H1 (cell line): Measurements from ENCODE around the gene CHP2. TPM values are rescaled to one million over a fixed set of nuclear protein-coding genes. Genes with fewer than 3 reads are reported as not detected.

Source experiments
- CTCF ChIA-PET: fragments of 300-600 bp; sonication (Branson Sonifier 250); formaldehyde crosslinking; loops from one replicate; lab custom pipeline; 2021; ENCODE audit not compliant: partially characterized antibody; lab: Charles Lee
- POLR2A ChIA-PET: fragments of 300-600 bp; sonication (Branson Sonifier 250); formaldehyde crosslinking; loops from one replicate; lab custom pipeline; 2021; ENCODE audit warnings: inconsistent platforms; ENCODE audit not compliant: partially characterized antibody; lab: Charles Lee
- DNase-seq, 2 experiments: peaks; one replicate each; pipeline versions ENCODE4 v3.0.0 to v3.0.0-alpha.2; 2010 to 2022; ENCODE audit warnings: low spot score in 2 of 2, low read depth in 1 of 2, mixed read lengths in 1 of 2
- FAIRE-seq: peaks from 2 replicates; lab custom pipeline; 2011; peaks lifted over from hg19 to GRCh38; lab: Jason Lieb, UNC
- H2AFZ ChIP-seq: 2 replicates; pipeline ENCODE4 v1.8.1; 2012; ENCODE audit warnings: low read length, inconsistent platforms
- H2AK5ac ChIP-seq: 2 replicates; pipeline ENCODE4 v1.6.1; 2013; ENCODE audit warnings: low read depth, low read length
- H2BK120ac ChIP-seq: replicated peaks from 2 replicates; pipeline ENCODE3; 2013; ENCODE audit warnings: low read depth, low read length, inconsistent platforms
- H2BK12ac ChIP-seq: 2 replicates; pipeline ENCODE4 v1.6.1; 2013; ENCODE audit warnings: low read depth, low read length
- H2BK15ac ChIP-seq: 2 replicates; pipeline ENCODE4 v1.6.1; 2013; ENCODE audit warnings: low read length
- H2BK20ac ChIP-seq: 2 replicates; pipeline ENCODE4 v1.6.1; 2013; ENCODE audit warnings: low read length
- H2BK5ac ChIP-seq: 2 replicates; pipeline ENCODE4 v1.6.1; 2013; ENCODE audit warnings: low read depth, low read length
- H3K14ac ChIP-seq: 2 replicates; pipeline ENCODE4 v1.6.1; 2013; ENCODE audit warnings: inconsistent platforms; ENCODE audit not compliant: insufficient read length
- H3K18ac ChIP-seq: 2 replicates; pipeline ENCODE4 v1.6.1; 2013; ENCODE audit warnings: low read length; ENCODE audit errors: extremely low read depth
- H3K23ac ChIP-seq: 2 replicates; pipeline ENCODE4 v1.6.1; 2013; ENCODE audit warnings: inconsistent platforms; ENCODE audit not compliant: insufficient read length
- H3K23me2 ChIP-seq: 2 replicates; pipeline ENCODE4 v1.6.1; 2013; ENCODE audit warnings: low read depth, low read length
- H3K27ac ChIP-seq: 2 replicates; pipeline ENCODE4 v1.6.1; 2011; ENCODE audit warnings: low read depth, low read length, inconsistent platforms
- H3K27me3 ChIP-seq, 4 experiments: replicated peaks in 1 of 4; 1 replicate in 1 of 4; 2 replicates in 3 of 4; pipeline versions ENCODE4 v1.6.1 to v1.8.1; 2011 to 2013; ENCODE audit warnings: low read length in 3 of 4, mild to moderate bottlenecking in 3 of 4, inconsistent platforms in 2 of 4, mixed read lengths in 2 of 4, moderate library complexity in 1 of 4; ENCODE audit not compliant: control insufficient read depth in 3 of 4, insufficient read depth in 3 of 4; ENCODE audit errors: extremely low read depth in 1 of 4
- H3K36me3 ChIP-seq, 4 experiments: 2 replicates each; pipeline versions ENCODE4 v1.6.1 to v1.8.1; 2011 to 2013; ENCODE audit warnings: mild to moderate bottlenecking in 4 of 4, low read length in 3 of 4, moderate library complexity in 2 of 4, control low read depth in 1 of 4, inconsistent platforms in 1 of 4; ENCODE audit not compliant: insufficient read depth in 4 of 4, control insufficient read depth in 2 of 4
- H3K4ac ChIP-seq: replicated peaks from 2 replicates; pipeline ENCODE3; 2013; ENCODE audit warnings: low read length, low read depth, mixed read lengths, inconsistent platforms; ENCODE audit not compliant: insufficient read length
- H3K4me1 ChIP-seq, 4 experiments: replicated peaks in 1 of 4; 1 replicate in 1 of 4; 2 replicates in 3 of 4; pipeline versions ENCODE4 v1.6.1 to v1.8.1; 2011 to 2013; ENCODE audit warnings: low read length in 3 of 4, inconsistent platforms in 2 of 4, mixed read lengths in 1 of 4; ENCODE audit not compliant: insufficient read depth in 4 of 4, control insufficient read depth in 3 of 4
- H3K4me2 ChIP-seq, 2 experiments: 2 replicates each; pipeline versions ENCODE4 v1.6.1 to v1.8.1; 2011 to 2013; ENCODE audit warnings: low read depth in 2 of 2, low read length in 2 of 2, control low read depth in 1 of 2, inconsistent platforms in 1 of 2, mild to moderate bottlenecking in 1 of 2; ENCODE audit not compliant: insufficient read depth in 1 of 2
- H3K4me3 ChIP-seq, 4 experiments: fragments of 200-600, 300-600 bp in 1 of 4; sonication (generic), shearing (Covaris generic), sonication (Bioruptor Twin) in 1 of 4; 2 replicates each; pipeline versions ENCODE4 v1.5.1 to v1.8.1; 2011 to 2016; ENCODE audit warnings: low read length in 4 of 4, low read depth in 3 of 4, control low read depth in 2 of 4, inconsistent platforms in 2 of 4, mild to moderate bottlenecking in 2 of 4, mixed read lengths in 1 of 4, moderate library complexity in 1 of 4; ENCODE audit not compliant: insufficient read depth in 2 of 4; ENCODE audit errors: extremely low read depth in 1 of 4
- H3K56ac ChIP-seq: replicated peaks from 2 replicates; pipeline ENCODE3; 2013; ENCODE audit warnings: low read depth, mild to moderate bottlenecking, mixed read lengths, low read length, inconsistent platforms; ENCODE audit not compliant: insufficient read length
- H3K79me1 ChIP-seq: 2 replicates; pipeline ENCODE4 v1.6.1; 2013; ENCODE audit warnings: low read depth, low read length, control low read depth
- H3K79me2 ChIP-seq, 2 experiments: 2 replicates each; pipeline versions ENCODE4 v1.6.1 to v1.8.1; 2012 to 2013; ENCODE audit warnings: low read length in 2 of 2, mild to moderate bottlenecking in 2 of 2, inconsistent platforms in 1 of 2; ENCODE audit not compliant: insufficient read depth in 2 of 2, control insufficient read depth in 1 of 2
- H3K9ac ChIP-seq, 4 experiments: replicated peaks in 1 of 4; 1 replicate in 1 of 4; 2 replicates in 3 of 4; pipeline versions ENCODE4 v1.6.1 to v1.8.1; 2011 to 2013; ENCODE audit warnings: low read depth in 3 of 4, low read length in 3 of 4, control low read depth in 2 of 4, mild to moderate bottlenecking in 2 of 4, moderate library complexity in 2 of 4, inconsistent platforms in 1 of 4; ENCODE audit errors: extremely low read depth in 1 of 4
- H3K9me3 ChIP-seq, 2 experiments: 2 replicates each; pipeline versions ENCODE4 v1.6.1 to v1.8.1; 2012 to 2013; ENCODE audit warnings: mild to moderate bottlenecking in 2 of 2, moderate library complexity in 2 of 2, control low read depth in 1 of 2, inconsistent platforms in 1 of 2, low read depth in 1 of 2, low read length in 1 of 2, mixed read lengths in 1 of 2; ENCODE audit not compliant: insufficient read depth in 2 of 2
- H4K20me1 ChIP-seq, 2 experiments: replicated peaks in 1 of 2; 2 replicates each; pipeline versions ENCODE3 to v1.8.1; 2011 to 2013; ENCODE audit warnings: inconsistent platforms in 2 of 2, low read length in 2 of 2, mild to moderate bottlenecking in 1 of 2; ENCODE audit not compliant: insufficient read depth in 2 of 2, control insufficient read depth in 1 of 2
- H4K5ac ChIP-seq: 2 replicates; pipeline ENCODE4 v1.6.1; 2013; ENCODE audit warnings: low read length, low read depth, mixed read lengths, inconsistent platforms; ENCODE audit not compliant: insufficient read length
- H4K8ac ChIP-seq: 2 replicates; pipeline ENCODE4 v1.8.0; 2013; ENCODE audit warnings: mild to moderate bottlenecking, moderate library complexity, low read length, inconsistent platforms; ENCODE audit not compliant: insufficient read depth; ENCODE audit errors: extremely low read depth
- H4K91ac ChIP-seq: replicated peaks from 2 replicates; pipeline ENCODE3; 2013; ENCODE audit warnings: low read length, mixed read lengths, inconsistent platforms; ENCODE audit not compliant: insufficient read length
- CEBPB ChIP-seq: IDR thresholded peaks from 2 replicates; pipeline ENCODE4 v1.6.1; 2012; ENCODE audit warnings: low read depth, low read length
- JUN ChIP-seq: IDR thresholded peaks from 2 replicates; pipeline ENCODE4 v1.6.1; 2011; ENCODE audit warnings: low read depth, mild to moderate bottlenecking, improper control_type of control experiment, low read length
- WGBS, 2 experiments: shearing (Covaris generic) in 1 of 2; methylation state at CpG; one replicate each; pipeline versions ENCODE4 v1.1.6 to v1.1.7; 2013 to 2015; ENCODE audit warnings: low lambda C conversion rate in 2 of 2, mixed read lengths in 2 of 2, inconsistent platforms in 1 of 2, low coverage in 1 of 2, missing lambda C conversion rate in 1 of 2; ENCODE audit not compliant: insufficient replicate concordance in 2 of 2, insufficient coverage in 1 of 2, insufficient read length in 1 of 2; ENCODE audit errors: extremely low coverage in 1 of 2, missing lambda C conversion rate in 1 of 2; 5-methylcytosine and 5-hydroxymethylcytosine counted together
- polyA plus RNA-seq, 7 experiments: library from polyadenylated mRNA; depleted of rRNA in 3 of 7; stranded (reverse) in 5 of 7; unstranded in 2 of 7; fragments of >200 nt in 5 of 7; fragments of 200-250 nt in 2 of 7; gene quantifications; 1 replicate in 5 of 7; 2 replicates in 1 of 7; 4 replicates in 1 of 7; pipeline versions ENCODE4 v1.2.1 to v1.2.3, GENCODE V29; 2011 to 2013; ENCODE audit warnings: missing spikeins in 2 of 7, mixed read lengths in 2 of 7
- total RNA-seq: library from RNA; stranded (reverse); fragmentation: NEBNext Ultra II Directional; extraction: Animal tissue kit (Norgen Biotek cat#: 25700); gene quantifications from 2 replicates; pipeline ENCODE4 v1.2.1, GENCODE V29; 2021

The CHP2 gene
- total and polyA plus RNA-seq, 2 of the 8 experiments (the other 6 are each of a cell fraction or from before 2014, with no cell fraction given): 1.3 to 1.6 TPM

- Histone ChIP-seq H2AFZ (0 out of 2 replicates have a peak overlapping the region, but pooled peaks have one; percentile 6), H2BK120ac (peak overlapping the region; percentile 89), H4K8ac (no peak overlapping the region; the same call in 1 of the 2 replicates), H3K23me2 (no peaks in the 10 kb centered on the region), H2BK5ac (peak overlapping the region; percentile 98; the same call in 1 of the 2 replicates), H3K9ac (no peak overlapping the region), H3K36me3 (no peaks in the 10 kb centered on the region), H2BK12ac (peak overlapping the region; percentile 97), H4K5ac (peak overlapping the region; percentile 63), H4K91ac (peak overlapping the region; percentile 78), H3K79me1 (no peaks in the 10 kb centered on the region), H3K27me3 (no peaks in the 10 kb centered on the region), H3K27ac (no peak overlapping the region), H3K4me2 (no peak overlapping the region; a peak in 1 of 4 replicates), H3K9me3 (no peaks in the 10 kb centered on the region), H3K4me1 (peaks cover 3 to 30% (median 13%) of the 10 kb centered on the region in 4 experiments; a peak in 5 of 7 replicates), H3K56ac (no peak overlapping the region), H2BK20ac (peak overlapping the region; percentile 53), H2BK15ac (peak overlapping the region; percentile 33; the same call in 1 of the 2 replicates)
- FAIRE-seq: no peak
- ChIA-PET POLR2A (interaction anchor here (1.4 to 1.8 kb wide), 3 partner anchors 11 to 76 kb away, joined by 3 to 6 read pairs (median 5); no protein-coding TSS in a partner anchor), CTCF (interaction anchor here (1.2 to 1.6 kb wide), 4 partner anchors 9 to 18 kb away, joined by 3 to 6 read pairs (median 5); no protein-coding TSS in a partner anchor)
- TF ChIP-seq JUN (no peak), CEBPB (0 out of 2 replicates have a peak, but pooled peaks have one; percentile 10)
- TF ChIP-seq, all 59 proteins: peak for 1
- Histone ChIP-seq H4K20me1 (no peaks in the 10 kb centered on the region), H2AK5ac (peak overlapping the region; percentile 43; the same call in 1 of the 2 replicates), H3K4me3 (no peak overlapping the region), H3K14ac (no peak overlapping the region), H3K18ac (peak overlapping the region; percentile 88), H3K79me2 (no peaks in the 10 kb centered on the region), H3K23ac (no peak overlapping the region), H3K4ac (no peak overlapping the region)
- DNase-seq: no peak
- WGBS, 2 experiments: 85% methylated on average over 4 of the region's 4 CpGs; no CpG with 5 or more reads in 1 of the 2 experiments
Measured at GRCh38 chr16:23785842-23786241, 31.0 kb downstream of the CHP2 start.
